NCI-H82 (cell line): ENCODE measurements around the gene ZFHX3.

Experiments
- DNase-seq: peaks from one replicate; lab custom pipeline; 2025; lab: John Stamatoyannopoulos, UW

Gene ZFHX3

DNA sequence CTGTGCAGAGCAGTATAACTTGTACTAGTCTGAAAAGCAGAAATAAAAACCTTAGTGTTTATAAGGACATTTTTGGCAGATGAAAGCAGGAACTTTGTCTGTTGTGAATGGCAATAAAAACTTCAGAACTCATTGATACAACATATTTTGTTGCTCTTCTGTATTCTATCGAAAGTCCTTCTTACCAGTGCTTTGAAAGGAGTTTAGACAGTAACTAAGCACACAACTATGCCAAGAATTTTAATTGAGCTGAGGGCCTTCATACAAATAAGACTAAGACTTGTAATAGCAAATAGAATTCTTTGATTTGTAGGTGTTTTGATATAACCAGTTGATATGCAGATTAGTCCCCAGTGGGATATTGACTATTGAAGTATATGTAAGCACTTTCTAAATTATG is 308.4 kb downstream of the ZFHX3 start:
- DNase-seq = no peak

DNA sequence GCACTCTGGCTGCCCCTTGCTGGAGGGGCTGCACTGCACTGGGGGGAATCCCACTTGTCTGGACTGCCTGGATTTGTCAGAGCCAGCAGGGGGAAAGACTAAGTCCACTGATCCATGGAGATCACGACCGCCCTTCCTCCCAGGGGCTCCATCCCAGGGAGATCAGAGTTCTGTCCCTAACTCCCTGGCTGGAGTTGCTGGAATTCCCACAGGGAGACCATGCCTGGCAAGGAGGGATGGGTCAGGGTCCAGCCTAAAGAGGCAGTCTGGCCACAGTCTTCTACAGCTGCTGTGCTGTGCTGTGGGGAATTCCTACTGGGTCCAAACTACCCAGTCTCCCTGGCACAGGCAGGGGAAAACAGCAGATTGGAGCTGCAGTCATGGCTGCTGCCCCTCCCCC is 311.9 kb downstream of the ZFHX3 start:
- DNase-seq = no peak
